ENCODE data around the gene ZC2HC1B. TPM values are rescaled to one million over a fixed set of nuclear protein-coding genes. Genes with fewer than 3 reads are reported as not detected.

Gene ZC2HC1B
- total and polyA plus RNA-seq, 8 donors = not detected

DNA sequence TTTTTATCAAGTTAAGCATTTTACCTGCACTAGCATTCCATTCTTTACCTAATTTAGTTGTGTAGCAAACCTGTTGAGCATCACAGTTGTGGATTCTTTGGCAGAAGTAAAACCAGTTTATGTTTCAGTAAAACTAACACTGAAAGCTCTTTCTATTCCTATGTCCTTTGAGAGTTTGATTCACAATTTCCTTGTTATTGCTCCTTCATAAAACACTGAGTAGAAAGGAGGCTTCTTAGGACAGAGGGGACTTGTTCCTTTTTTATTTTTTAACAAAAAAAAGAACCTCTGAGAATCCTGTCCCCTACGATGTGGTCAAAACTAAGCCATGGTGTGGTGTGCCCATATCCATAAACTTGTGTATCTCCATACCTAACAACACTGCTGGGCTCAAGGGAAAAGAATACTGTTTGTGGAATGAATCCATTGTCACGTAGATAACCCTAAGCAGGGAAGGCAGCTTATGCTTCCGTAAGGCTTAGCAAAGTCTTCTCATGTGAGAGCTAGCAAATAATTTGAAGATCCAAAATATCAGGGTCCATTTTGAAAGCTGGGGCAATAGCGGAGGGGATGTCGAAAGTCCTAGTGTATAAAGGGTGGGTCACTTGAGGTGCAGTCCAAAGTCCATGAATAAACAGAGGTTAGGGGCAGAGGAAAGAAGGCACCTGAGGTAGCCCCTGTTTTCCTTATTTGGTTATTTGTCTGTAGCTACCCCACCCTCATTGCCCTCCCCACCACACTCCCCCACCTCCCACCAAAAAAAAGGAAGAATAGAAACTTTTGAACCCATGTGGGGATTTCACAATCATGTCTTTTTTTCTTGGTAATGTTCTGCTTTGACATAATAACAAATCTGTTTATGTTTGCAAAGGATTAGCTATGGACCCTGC is 72.7 kb downstream of the ZC2HC1B start:
- ATAC-seq (no peak), DNase-seq (no peak)
- intact Hi-C loops (cut with DNase I) = no loop called here
- TF ChIP-seq CTCF (IDR thresholded peaks at IDR 0.05) = no peak
- Histone ChIP-seq H3K36me3 (no peaks in the 10 kb centered on the region), H3K27me3 (no peaks in the 10 kb centered on the region), H3K4me3 (no peak overlapping the region), H3K27ac (no peak overlapping the region), H3K9me3 (peaks cover 0 to 5% of the 10 kb centered on the region in 2 donors), H3K4me1 (no peaks in the 10 kb centered on the region)

DNA sequence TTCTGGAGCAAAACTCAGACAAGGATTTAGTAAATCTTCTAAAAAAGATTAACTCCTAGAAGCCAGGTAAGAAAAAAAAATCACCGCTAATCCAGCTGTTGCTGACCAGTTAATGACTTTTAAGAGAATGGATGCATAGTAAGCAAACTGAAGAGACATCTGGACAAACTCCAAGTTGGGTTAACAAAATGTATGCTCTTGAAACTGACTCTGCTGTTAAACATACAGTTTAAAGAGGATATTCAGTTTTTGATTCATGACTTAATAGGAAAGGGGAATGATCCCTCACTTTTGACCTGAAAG is 73.3 kb downstream of the ZC2HC1B start:
- Histone ChIP-seq H3K27me3 (no peaks in the 10 kb centered on the region), H3K36me3 (no peaks in the 10 kb centered on the region), H3K4me3 (no peak overlapping the region), H3K9me3 (peaks cover 0 to under 1% of the 10 kb centered on the region in 2 donors), H3K4me1 (no peaks in the 10 kb centered on the region), H3K27ac (no peak overlapping the region)
- TF ChIP-seq CTCF (IDR thresholded peaks at IDR 0.05) = no peak
- intact Hi-C loops (cut with DNase I) = no loop called here
- DNase-seq = peak in 1 of 4 donors; percentile 57
- ATAC-seq = no peak

DNA sequence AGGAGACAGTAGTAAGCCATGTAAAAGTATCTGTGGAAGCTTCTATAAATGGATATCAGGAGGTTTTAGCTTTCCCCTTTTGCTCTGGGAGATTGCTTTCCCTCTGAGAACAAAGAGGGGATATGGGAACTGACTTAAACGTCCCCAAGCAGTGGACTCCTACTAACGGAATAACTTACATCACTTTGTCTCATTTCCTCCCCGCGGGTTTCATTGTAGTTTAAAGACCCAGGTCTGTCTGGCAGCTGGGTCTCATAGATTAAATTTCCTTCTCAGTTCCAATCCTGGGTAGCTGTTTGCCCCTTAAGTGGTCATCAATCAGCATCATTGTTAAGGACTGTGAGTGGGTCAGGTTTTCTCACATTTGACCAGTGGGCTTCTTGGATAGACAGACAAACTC is 75.1 kb downstream of the ZC2HC1B start:
- TF ChIP-seq CTCF (IDR thresholded peaks at IDR 0.05) = no peak
- Histone ChIP-seq H3K4me1 (no peaks in the 10 kb centered on the region), H3K36me3 (no peaks in the 10 kb centered on the region), H3K27ac (no peak overlapping the region), H3K9me3 (no peaks in the 10 kb centered on the region), H3K4me3 (no peak overlapping the region), H3K27me3 (no peaks in the 10 kb centered on the region)
- intact Hi-C loops (cut with DNase I) = no loop called here
- DNase-seq (no peak), ATAC-seq (no peak)

- H3K36me3 ChIP-seq = no peaks in the 10 kb centered on the region
- H3K27ac ChIP-seq = no peak overlapping the region
- no peaks in the 10 kb centered on the region for H3K27me3 ChIP-seq
- intact Hi-C loops (cut with DNase I) = loop anchor here in 1 of 2 donors (5.0 kb wide), 1 partner anchor 72 kb away; no protein-coding TSS in a partner anchor
- peak; percentile 58 to 60 for TF ChIP-seq CTCF (IDR thresholded peaks at IDR 0.05)
- no peak for DNase-seq
- H3K4me1 ChIP-seq = no peaks in the 10 kb centered on the region
- ATAC-seq = peak; percentile 88
- no peaks in the 10 kb centered on the region for H3K9me3 ChIP-seq
- H3K4me3 ChIP-seq = no peak overlapping the region
Observed at GRCh38 chr6:143940011-143940597, 75.8 kb downstream of the ZC2HC1B start.

- peak; percentile 46 to 48 for TF ChIP-seq CTCF (IDR thresholded peaks at IDR 0.05)
- Histone ChIP-seq H3K27me3 (no peaks in the 10 kb centered on the region), H3K27ac (no peak overlapping the region), H3K4me3 (no peak overlapping the region), H3K9me3 (no peaks in the 10 kb centered on the region), H3K36me3 (no peaks in the 10 kb centered on the region), H3K4me1 (no peaks in the 10 kb centered on the region)
- intact Hi-C loops (cut with DNase I) = loop anchor here in 1 of 2 donors (5.0 kb wide), 1 partner anchor 70 kb away; no protein-coding TSS in a partner anchor
- DNase-seq (peak in 2 of 4 donors; percentile 53 to 78), ATAC-seq (peak; percentile 78)
Observed at GRCh38 chr6:143941852-143942627, 77.8 kb downstream of the ZC2HC1B start.

Data from left lung (tissue), 10 donors.